Gastrocnemius medialis (tissue), 4 donors: Measurements from ENCODE around the gene ARHGAP8. TPM values are rescaled to one million over a fixed set of nuclear protein-coding genes. Genes with fewer than 3 reads are reported as not detected.

Source experiments
- ATAC-seq, 2 donors: fragments of 150-250 bp; one replicate each; pipeline ENCODE4 v1.9.1; 2016
- DNase-seq, 2 donors: peaks; one replicate each; pipeline ENCODE4 v3.0.0-alpha.2; 2019
- H3K27ac ChIP-seq, 4 donors: fragments of 200-600 bp; sonication (generic); 1 replicate in 1 of 4; 2 replicates in 3 of 4; pipeline ENCODE4 v1.5.1; 2016 to 2018; ENCODE audit warnings: mild to moderate bottlenecking in 2 of 4, moderate library complexity in 1 of 4
- H3K27me3 ChIP-seq, 3 donors: fragments of 200-600 bp; sonication (generic) in 2 of 3; 1 replicate in 1 of 3; 2 replicates in 2 of 3; pipeline versions ENCODE4 v1.5.1 to v1.6.0; 2016 to 2019; ENCODE audit warnings: mild to moderate bottlenecking in 1 of 3, moderate library complexity in 1 of 3
- H3K36me3 ChIP-seq, 2 donors: fragments of 200-600 bp; sonication (generic) in 1 of 2; one replicate each; pipeline ENCODE4 v1.5.1; 2017 to 2018
- H3K4me1 ChIP-seq, 2 donors: fragments of 200-600 bp; sonication (generic) in 1 of 2; one replicate each; pipeline ENCODE4 v1.5.1; 2016 to 2017; ENCODE audit warnings: mild to moderate bottlenecking in 2 of 2
- H3K4me3 ChIP-seq, 4 donors: fragments of 200-600 bp; sonication (generic) in 3 of 4; 1 replicate in 1 of 4; 2 replicates in 3 of 4; pipeline ENCODE4 v1.5.1; 2016 to 2019; ENCODE audit warnings: mild to moderate bottlenecking in 2 of 4
- H3K9me3 ChIP-seq, 3 donors: fragments of 200-600 bp; sonication (generic) in 2 of 3; 1 replicate in 1 of 3; 2 replicates in 2 of 3; pipeline ENCODE4 v1.5.1; 2016 to 2019
- POLR2A ChIP-seq, 2 donors: fragments of 450-650 bp; IDR thresholded peaks; one replicate each; pipeline ENCODE4 v1.6.1; 2017; ENCODE audit warnings: antibody characterized with exemption in 2 of 2, mild to moderate bottlenecking in 2 of 2, moderate library complexity in 2 of 2
- in situ Hi-C, 4 donors: fragments of 200-750 bp; cut with MboI; loops; one replicate each; pipeline versions ENCODE4 v1.15.0 to v1.8.0; 2017; ENCODE audit warnings: low sequenced_read_pairs in 4 of 4
- intact Hi-C: fragments of 100-400 bp; cut with DNase I; formaldehyde crosslinking; loops from one replicate; pipeline ENCODE4 v1.15.1; 2023; ENCODE audit warnings: low total_unique reads
- total RNA-seq, 4 donors: library from RNA; depleted of rRNA; stranded (reverse); fragments of >200 nt; gene quantifications; one replicate each; pipeline versions ENCODE4 v1.1.0 to v1.2.3, GENCODE V29; 2016
- TF ChIP-seq, protein P1 (sequence below), 5 experiments: fragments of 450-650 bp in 3 of 5; fragments of 200-600 bp in 2 of 5; sonication (generic) in 2 of 5; IDR thresholded peaks in 4 of 5; conservative IDR thresholded peaks in 1 of 5; 1 replicate in 4 of 5; 2 replicates in 1 of 5; pipeline ENCODE4 v1.5.1; 2016 to 2019; ENCODE audit warnings: antibody characterized with exemption in 5 of 5, mild to moderate bottlenecking in 3 of 5, moderate library complexity in 3 of 5

ARHGAP8 gene
- total RNA-seq, 4 donors from 2014 or later: not detected

DNA sequence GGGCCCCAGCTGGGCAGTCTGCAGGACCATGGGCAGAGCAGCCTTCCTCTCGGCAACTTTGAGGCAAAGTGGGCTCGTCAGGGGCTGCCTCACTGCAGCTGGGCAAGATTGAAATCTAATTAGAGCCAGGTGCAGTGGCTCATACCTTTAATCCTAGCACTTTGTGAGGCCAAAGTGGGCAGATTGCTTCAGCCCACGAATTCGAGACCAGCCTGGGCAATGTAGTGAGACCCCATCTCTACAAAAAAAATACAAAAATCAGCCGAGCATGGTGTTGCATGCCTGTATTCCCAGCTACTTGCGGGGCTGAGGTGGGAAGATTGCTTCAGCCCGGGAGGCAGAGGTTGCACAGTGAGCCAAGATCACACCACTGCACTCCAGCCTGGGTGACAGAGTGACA is 34.2 kb downstream of the ARHGAP8 start:
- Histone ChIP-seq H3K27me3 (no peaks in the 10 kb centered on the region), H3K36me3 (no peaks in the 10 kb centered on the region), H3K27ac (no peak overlapping the region), H3K9me3 (no peaks in the 10 kb centered on the region), H3K4me3 (no peak overlapping the region), H3K4me1 (no peaks in the 10 kb centered on the region)
- TF ChIP-seq, protein P1, sequence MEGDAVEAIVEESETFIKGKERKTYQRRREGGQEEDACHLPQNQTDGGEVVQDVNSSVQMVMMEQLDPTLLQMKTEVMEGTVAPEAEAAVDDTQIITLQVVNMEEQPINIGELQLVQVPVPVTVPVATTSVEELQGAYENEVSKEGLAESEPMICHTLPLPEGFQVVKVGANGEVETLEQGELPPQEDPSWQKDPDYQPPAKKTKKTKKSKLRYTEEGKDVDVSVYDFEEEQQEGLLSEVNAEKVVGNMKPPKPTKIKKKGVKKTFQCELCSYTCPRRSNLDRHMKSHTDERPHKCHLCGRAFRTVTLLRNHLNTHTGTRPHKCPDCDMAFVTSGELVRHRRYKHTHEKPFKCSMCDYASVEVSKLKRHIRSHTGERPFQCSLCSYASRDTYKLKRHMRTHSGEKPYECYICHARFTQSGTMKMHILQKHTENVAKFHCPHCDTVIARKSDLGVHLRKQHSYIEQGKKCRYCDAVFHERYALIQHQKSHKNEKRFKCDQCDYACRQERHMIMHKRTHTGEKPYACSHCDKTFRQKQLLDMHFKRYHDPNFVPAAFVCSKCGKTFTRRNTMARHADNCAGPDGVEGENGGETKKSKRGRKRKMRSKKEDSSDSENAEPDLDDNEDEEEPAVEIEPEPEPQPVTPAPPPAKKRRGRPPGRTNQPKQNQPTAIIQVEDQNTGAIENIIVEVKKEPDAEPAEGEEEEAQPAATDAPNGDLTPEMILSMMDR (IDR thresholded peaks at IDR 0.05 in 4 of 5, conservative IDR thresholded peaks at IDR 0.05 in 1 of 5): no peak
- TF ChIP-seq POLR2A (IDR thresholded peaks at IDR 0.05): no peak
- in situ Hi-C loops (no loop called here), intact Hi-C loops (no loop called here)
- ATAC-seq (no peak), DNase-seq (no peak)

DNA sequence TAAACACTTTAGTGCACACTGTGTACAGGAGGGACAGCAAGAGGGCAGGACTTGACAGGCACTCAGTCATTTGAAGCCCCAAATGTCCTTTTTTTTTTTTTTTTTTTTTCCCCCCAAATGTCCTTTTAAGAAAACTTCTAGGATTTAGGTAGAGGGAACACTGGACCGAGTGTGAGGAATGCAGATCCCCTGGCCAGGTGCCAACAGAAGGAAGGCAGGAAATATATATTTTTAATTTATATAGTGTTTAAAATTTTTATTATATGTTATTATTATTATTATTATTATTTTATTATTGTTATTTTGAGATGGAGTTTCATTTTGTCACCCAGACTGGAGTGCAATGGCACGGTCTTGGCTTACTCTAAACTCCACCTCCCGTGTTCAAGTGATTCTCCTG is 35.5 kb downstream of the ARHGAP8 start:
- DNase-seq (no peak), ATAC-seq (no peak)
- intact Hi-C loops: no loop called here
- no peak for TF ChIP-seq POLR2A (IDR thresholded peaks at IDR 0.05)
- TF ChIP-seq, protein P1 (IDR thresholded peaks at IDR 0.05 in 4 of 5, conservative IDR thresholded peaks at IDR 0.05 in 1 of 5): no peak
- H3K27ac ChIP-seq: no peak overlapping the region
- no peaks in the 10 kb centered on the region for H3K27me3 ChIP-seq
- H3K36me3 ChIP-seq: no peaks in the 10 kb centered on the region
- H3K9me3 ChIP-seq: no peaks in the 10 kb centered on the region
- H3K4me3 ChIP-seq: no peak overlapping the region
- H3K4me1 ChIP-seq: no peaks in the 10 kb centered on the region
- in situ Hi-C loops: no loop called here

DNA sequence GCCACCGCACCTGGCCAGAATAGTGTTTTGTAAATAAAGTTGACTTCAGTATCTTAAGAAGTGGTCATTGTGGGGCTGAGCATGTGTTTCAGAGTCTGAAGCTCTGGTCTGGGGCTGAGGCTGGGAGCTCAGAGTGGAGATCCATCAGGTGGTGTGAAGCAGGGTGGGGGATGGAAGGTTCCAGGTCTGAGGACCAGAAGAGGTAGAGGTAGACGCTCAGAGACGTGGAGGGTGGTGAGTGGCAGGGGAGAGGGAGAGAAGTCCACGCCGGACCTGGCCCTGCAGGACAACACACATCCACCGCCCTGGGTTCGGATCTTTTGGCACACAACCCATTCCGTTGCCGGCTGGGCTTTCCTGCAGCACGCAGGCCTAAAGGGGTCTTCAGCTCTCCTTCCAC is 40.7 kb downstream of the ARHGAP8 start:
- H3K36me3 ChIP-seq: no peaks in the 10 kb centered on the region
- DNase-seq (no peak), ATAC-seq (no peak)
- no peak overlapping the region for H3K4me3 ChIP-seq
- intact Hi-C loops (no loop called here), in situ Hi-C loops (no loop called here)
- H3K27me3 ChIP-seq: peaks cover 0 to 11% (median 0%) of the 10 kb centered on the region in 3 donors
- TF ChIP-seq, protein P1 (IDR thresholded peaks at IDR 0.05 in 4 of 5, conservative IDR thresholded peaks at IDR 0.05 in 1 of 5): no peak
- TF ChIP-seq POLR2A (IDR thresholded peaks at IDR 0.05): no peak
- H3K9me3 ChIP-seq: no peaks in the 10 kb centered on the region
- no peaks in the 10 kb centered on the region for H3K4me1 ChIP-seq
- H3K27ac ChIP-seq: no peak overlapping the region

DNA sequence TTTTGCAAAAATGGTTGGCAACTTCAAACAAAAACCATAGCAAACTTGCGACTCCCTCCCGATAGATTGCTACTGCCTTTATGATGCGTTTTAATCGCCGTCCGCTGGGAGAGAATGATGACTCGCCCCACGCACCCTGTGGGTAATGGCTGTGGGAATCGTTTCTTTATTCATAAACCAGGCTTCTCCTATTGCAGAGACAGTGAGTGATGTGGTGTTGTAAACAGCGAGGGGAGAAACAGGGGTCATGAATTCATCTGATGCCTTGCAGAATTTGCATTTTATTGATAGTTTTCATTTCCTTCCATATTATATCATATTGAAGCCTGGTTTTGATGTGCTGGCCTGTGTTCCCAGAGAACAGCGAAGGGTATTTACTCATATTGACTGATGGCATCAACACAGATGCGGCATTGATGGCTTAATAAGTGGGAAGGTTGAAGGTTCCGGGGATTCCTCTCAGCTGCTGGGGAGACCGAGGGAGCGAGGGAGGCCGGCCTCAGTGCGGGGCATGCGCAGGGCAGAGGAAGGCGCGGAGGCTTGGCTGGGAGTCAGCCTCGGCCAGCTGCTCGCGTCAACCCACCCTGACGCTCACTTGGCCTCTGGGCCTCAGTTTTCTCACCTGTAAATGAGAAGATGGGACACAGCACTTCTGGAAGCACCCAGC is 41.3 kb downstream of the ARHGAP8 start:
- DNase-seq (no peak), ATAC-seq (no peak)
- TF ChIP-seq, protein P1 (IDR thresholded peaks at IDR 0.05 in 4 of 5, conservative IDR thresholded peaks at IDR 0.05 in 1 of 5): no peak
- no peak for TF ChIP-seq POLR2A (IDR thresholded peaks at IDR 0.05)
- H3K27me3 ChIP-seq: peaks cover 0 to 13% (median 0%) of the 10 kb centered on the region in 3 donors
- in situ Hi-C loops: no loop called here
- intact Hi-C loops: no loop called here
- no peaks in the 10 kb centered on the region for H3K9me3 ChIP-seq
- no peak overlapping the region for H3K4me3 ChIP-seq
- H3K27ac ChIP-seq: no peak overlapping the region
- H3K36me3 ChIP-seq: no peaks in the 10 kb centered on the region
- no peaks in the 10 kb centered on the region for H3K4me1 ChIP-seq
